GM18502 (cell line): ENCODE measurements around the gene FLNB.

ENCODE experiments used
- ATAC-seq: cut with Tn5 transposase; IDR thresholded peaks from one replicate; pipeline ENCODE4 v1.9.1; 2021; ENCODE audit warnings: mild to moderate bottlenecking; ENCODE audit not compliant: unreplicated experiment, poor library complexity

The FLNB gene

GRCh38 chr3:58073301-58074108 is 65.3 kb downstream of the FLNB start:
- peak; percentile 73 for ATAC-seq

DNA sequence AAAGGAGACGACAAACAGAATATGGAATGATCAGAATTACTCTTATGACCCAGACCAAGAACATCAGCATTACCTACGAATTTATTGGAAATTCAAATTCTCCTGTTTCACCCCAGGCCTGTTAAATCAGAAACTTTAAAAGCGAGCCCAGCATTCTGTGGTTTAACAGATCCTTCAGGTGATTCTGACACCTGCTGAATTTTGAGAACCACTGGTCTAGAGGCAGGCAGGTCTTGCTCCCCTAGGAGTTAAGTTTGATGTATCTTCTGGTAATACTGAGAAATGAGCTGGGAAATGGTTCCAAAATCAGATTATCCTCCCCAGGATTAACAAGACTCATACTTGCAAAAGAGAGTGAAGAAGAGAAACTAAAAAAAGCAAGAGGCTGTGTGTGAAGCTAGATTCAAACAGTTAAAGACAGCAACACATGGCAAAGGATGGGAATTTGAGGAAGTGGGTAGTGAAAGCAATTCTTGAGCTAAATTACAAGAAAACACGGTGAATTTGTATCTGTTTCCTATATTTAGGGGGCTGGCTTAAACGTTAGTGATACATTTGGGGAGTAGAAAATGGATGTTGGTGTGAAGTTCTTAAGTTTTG is 66.0 kb downstream of the FLNB start:
- ATAC-seq: peak; percentile 53

- ATAC-seq: no peak
Observed at GRCh38 chr3:58074997-58075396, 66.8 kb downstream of the FLNB start.

DNA sequence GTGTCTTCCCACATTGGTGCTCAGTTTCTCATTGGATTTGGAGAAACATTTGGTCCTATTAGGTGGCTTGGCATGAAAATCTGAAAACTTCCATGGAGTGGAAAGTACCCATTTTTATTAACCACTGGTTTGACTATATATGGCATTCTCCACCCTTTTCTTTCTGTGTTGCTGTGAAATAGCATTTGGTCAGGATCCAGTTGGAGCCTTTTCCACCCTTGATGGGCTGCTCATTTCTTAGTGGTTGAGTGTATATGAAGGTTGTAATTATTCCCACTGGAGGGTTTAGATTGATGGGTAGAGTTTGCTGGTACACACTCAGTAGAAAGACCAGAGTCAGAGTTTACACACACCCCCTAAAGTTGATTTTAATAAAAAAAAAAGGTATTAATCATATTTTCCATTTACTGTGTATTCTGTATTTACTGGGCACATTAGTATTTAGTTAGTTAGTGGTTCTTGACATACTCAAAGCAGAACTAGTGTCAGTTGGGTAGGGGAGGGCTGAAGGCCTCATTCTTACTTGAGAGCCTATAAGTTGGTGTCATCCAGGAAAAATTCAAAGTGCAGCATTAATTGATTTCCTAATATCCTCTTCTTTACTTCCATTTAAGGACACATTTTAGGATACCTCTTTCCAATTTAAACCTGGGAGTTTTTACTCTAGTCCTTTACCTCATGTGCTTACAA is 69.5 kb downstream of the FLNB start:
- no peak for ATAC-seq

GRCh38 chr3:58078610-58079009 is 70.4 kb downstream of the FLNB start:
- ATAC-seq: no peak

DNA sequence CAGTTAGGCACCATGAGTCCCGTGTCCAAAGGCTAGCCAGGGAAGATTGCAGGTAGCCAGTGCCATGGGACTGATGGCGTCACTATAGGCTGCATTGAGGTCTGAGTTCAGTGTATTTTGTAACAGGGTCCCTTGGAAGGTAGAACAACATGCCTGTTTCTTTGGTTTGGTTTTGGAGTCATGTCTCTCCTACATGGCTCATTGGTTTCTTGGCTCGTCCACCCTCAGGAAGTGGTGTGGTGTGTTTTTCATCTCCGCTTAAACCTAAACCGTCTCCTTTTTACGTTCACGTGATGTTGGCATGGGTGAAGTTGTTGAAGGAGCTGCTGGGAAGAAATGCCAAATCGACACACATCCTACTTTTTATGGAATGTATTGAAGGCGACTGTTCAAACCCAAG is 71.6 kb downstream of the FLNB start:
- ATAC-seq: no peak

GRCh38 chr3:58082047-58082446 is 73.8 kb downstream of the FLNB start:
- no peak for ATAC-seq

DNA sequence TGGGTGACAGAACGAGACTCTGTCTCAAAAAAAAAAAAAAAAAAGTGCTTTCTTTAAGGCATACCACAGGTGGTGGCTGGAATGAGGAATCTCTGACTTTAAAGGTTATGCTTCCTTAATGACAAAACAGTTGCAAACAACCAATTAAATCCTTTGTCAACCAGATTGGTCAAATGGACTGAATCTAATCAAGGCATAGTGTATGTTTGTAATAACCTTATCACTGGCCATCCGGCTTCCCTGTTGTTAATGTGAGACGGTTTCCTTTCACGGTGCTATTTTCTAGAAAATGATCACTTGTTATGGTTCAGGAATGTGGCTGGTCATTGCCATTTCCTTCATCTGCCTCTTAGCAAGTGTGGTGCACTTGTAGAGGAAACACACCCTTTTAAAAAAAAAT is 75.9 kb downstream of the FLNB start:
- ATAC-seq: no peak

DNA sequence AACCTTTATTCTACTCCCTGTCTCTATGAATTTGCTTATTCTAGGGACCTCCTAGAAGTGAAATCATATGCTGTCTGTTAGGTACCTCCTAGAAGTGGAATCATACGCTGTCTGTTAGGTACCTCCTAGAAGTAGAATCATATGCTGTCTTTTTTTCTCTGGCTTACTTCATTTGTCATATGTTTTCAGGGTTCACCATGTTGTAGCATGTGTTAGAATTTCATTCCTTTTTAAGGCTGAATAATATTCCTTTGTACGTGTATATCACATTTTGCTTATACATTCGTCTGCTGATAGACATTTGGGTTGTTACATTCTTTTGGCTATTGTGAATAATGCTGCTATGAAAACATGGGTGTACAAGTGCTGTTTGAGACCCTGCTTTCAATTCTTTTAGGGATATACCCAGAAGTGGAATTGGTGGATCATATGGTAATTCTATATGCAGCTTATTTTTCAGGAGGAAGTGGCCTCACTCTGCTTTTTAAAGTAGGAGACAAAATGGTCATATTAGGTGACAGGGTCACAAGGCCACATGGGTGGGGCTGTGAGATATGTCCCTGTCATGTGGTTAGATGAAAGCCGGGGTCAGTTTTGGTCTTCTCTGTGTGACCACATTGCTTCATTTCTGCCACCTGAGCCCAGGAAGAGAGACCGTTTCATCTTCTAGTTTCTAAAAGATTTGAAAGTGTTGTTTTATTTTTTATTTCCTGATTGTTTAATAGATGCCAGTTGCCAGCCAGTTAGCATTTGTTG is 76.7 kb downstream of the FLNB start:
- ATAC-seq: peak; percentile 68

DNA sequence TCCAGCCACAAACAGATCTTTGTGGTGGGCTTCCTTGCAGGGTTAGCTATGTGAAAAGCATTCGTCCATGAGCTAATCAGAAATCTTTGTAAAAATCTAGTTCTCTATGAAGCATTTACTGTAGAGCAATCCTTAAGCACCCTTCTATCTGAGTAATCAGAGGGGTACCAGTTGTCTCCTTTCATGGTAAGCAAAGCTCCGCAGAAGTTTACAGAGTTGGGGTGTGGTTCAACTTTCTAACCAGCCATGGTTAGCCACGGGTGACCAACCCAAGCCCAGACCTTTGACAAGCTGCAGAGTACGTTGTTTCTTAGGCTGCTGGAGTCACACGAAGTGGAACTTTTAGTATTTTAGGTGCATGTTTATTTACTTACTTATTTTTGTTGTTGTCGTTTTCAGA is 77.4 kb downstream of the FLNB start:
- ATAC-seq: peak; percentile 31

DNA sequence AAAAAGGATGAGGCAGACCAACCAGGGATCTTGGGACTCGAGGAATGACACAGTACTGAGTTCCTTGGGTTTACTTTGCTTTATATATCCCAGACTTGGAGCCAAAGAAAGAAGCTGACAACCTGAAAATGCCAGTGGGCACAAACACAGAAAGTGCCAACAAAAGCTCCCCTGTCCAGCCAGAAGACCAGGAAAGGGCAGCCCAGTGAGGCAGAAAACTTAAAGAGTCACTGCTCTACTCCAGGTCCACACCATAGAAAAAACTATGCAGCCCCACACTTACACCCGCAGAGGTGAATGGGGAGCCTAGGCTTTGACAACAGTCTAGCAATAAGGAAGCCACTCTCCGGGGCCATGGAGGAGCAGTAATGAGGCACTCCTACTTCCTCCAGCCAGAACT is 80.3 kb downstream of the FLNB start:
- no peak for ATAC-seq

DNA sequence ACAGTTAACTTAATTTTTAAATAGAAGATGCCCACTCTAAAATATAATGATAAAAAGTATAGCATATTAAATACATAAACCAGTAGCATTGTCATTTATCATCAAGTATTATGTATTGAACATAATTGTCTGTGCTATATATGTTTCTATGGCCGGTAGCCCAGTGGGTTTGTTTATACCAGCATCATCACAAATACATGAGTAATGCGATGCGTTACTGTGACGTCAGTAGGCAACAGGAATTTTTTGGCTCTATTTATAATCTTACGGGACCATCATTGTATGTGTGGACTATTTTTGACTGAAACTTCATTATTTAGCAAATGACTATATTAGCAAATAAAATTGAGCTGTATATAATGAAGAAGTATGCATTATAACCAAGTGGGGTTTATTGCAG is 82.1 kb downstream of the FLNB start:
- no peak for ATAC-seq

- no peak for ATAC-seq
Observed at GRCh38 chr3:58092521-58092920, 84.3 kb downstream of the FLNB start.

DNA sequence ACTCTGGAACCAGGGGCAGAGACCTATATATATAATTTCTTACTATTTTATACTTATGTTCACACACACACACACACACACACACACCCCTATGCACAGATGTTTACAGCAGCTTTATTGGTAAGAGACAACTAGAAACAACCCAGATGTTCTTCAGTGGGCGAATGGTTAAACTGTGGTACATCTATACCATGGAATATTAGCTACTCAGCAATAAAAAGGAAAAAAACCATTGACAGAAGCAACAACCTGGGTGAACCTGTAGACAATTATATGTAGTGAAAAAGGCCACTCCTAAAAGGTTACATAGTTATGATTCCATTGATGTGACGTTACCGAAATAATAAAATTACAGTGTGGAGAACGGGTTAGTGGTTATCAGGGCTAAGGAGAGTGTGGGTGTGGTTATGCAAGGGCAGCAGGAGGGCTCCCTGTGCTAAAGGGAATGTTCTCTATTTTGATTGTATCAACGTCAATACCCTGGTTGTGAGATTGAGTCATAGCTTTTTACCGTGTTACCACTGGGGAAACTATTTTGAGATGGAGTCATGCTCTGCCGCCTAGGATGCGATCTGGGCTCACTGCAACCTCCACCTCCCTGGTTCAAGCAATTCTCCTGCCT is 85.5 kb downstream of the FLNB start:
- no peak for ATAC-seq

GRCh38 chr3:58094657-58095056 is 86.4 kb downstream of the FLNB start:
- no peak for ATAC-seq

DNA sequence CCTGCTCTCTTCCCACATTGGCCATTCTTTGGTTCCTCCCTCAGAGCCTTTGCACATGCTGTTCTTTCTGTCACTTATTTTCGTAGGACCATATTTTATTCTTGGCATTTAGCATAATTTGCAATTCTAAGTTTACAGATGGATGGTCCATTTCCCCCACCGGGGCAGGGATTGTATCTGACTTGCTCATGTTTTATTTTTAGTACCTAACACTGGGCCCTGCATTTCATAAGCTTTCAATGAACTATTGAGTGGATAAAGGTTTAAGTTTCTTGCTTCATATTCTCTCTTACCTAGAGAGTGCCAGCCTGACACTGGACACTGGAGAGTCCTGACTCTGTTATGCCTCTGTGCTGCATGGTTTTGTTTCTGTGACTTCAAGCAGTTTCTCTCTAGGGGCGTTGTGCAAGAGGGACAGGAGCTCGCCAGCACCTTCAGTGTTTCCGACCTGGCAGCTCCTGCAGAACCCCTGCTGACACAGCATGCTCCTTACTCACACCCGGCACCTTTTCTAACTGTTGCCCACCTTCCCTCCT is 87.4 kb downstream of the FLNB start:
- no peak for ATAC-seq

- ATAC-seq: no peak
Observed at GRCh38 chr3:58098531-58098930, 90.3 kb downstream of the FLNB start.

- no peak for ATAC-seq
Observed at GRCh38 chr3:58099865-58100264, 91.6 kb downstream of the FLNB start.

DNA sequence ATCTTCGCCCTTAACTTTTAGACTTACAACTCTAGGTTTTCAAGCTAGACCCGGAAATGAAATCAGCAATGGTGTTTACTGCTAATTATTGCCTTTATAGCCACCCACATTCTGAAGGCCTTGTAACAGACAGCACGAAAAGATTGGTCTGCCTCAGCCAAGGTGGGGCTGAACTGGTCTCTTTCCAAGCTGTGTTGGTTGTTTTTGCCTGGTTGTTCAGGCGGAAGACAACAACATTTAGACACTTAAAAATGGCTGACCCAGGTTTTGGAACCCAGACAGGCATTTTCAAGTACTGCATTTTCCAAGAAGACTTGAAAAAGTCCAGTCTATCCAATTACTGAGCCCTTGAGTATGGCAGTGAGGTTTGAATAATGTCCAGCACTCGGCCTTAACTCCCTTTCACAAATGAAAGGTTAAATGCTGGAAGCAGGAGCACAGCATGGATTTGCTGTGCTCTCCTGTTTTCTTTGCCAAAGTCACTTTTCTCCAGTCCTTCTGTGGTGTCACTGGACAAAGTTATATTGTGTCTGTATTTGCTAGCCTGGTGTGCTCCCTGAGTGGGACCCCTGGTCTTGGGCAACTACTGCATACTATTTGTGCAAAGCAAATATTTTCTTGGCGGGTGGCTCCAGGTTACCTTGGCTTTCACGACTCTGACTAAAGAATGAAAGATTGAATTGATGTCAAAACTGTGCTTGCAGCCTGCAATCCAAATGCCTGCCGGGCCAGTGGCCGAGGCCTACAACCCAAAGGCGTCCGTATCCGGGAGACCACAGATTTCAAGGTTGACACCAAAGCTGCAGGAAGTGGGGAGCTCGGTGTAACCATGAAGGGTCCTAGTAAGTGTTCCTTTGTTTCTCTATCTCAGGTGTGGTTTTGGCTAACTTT is 93.5 kb downstream of the FLNB start:
- ATAC-seq: no peak
